PC-3 (cell line): ENCODE data around the gene SH2D3C. TPM values are rescaled to one million over a fixed set of nuclear protein-coding genes. Genes with fewer than 3 reads are reported as not detected.

Source experiments
- ATAC-seq: fragments of 200-7000 bp; cut with Tn5 transposase; 2 replicates; pipeline ENCODE4 v1.9.1; 2020; ENCODE audit warnings: mild to moderate bottlenecking, moderate library complexity
- BruUV-seq: library from RNA; stranded (reverse); fragments of 400-500 nt; replicated peaks from 2 replicates; lab custom pipeline; 2021; lab: Mats Ljungman, UMichigan
- CTCF ChIA-PET: fragments of 300-600 bp; sonication (Branson Sonifier 250); formaldehyde crosslinking; loops from one replicate; lab custom pipeline; 2022; ENCODE audit warnings: antibody characterized with exemption; lab: Charles Lee
- POLR2A ChIA-PET: fragments of 300-600 bp; sonication (Branson Sonifier 250); formaldehyde crosslinking; loops from one replicate; lab custom pipeline; 2022; ENCODE audit warnings: antibody characterized with exemption; ENCODE audit not compliant: unreplicated experiment; lab: Charles Lee
- DNase-seq: peaks from one replicate; pipeline ENCODE4 v3.0.0-alpha.2; 2015
- H2AFZ ChIP-seq: fragments of 300-600 bp; sonication (generic); 2 replicates; pipeline ENCODE4 v1.6.0; 2016; ENCODE audit warnings: antibody characterized with exemption, low read length
- H3F3A ChIP-seq: fragments of 300-600 bp; sonication (generic); one replicate; pipeline ENCODE4 v1.6.0; 2017; ENCODE audit warnings: antibody characterized with exemption, low read length, control low read depth, mild to moderate bottlenecking; ENCODE audit not compliant: unreplicated experiment
- H3K27ac ChIP-seq: fragments of 300-600 bp; sonication (generic); 2 replicates; pipeline ENCODE4 v1.5.1; 2016; ENCODE audit warnings: mild to moderate bottlenecking, low read length
- H3K27me3 ChIP-seq: fragments of 300-600 bp; sonication (generic); 2 replicates; pipeline ENCODE4 v1.6.1; 2016; ENCODE audit warnings: low read length, mixed read lengths
- H3K36me3 ChIP-seq: fragments of 300-600 bp; sonication (generic); 2 replicates; pipeline ENCODE4 v1.6.1; 2016; ENCODE audit warnings: low read depth, mixed run types, low read length, mixed read lengths
- H3K4me1 ChIP-seq: fragments of 300-600 bp; sonication (generic); 2 replicates; pipeline ENCODE4 v1.5.1; 2016; ENCODE audit warnings: low read length; ENCODE audit not compliant: insufficient read depth
- H3K4me2 ChIP-seq: fragments of 300-600 bp; sonication (generic); 2 replicates; pipeline ENCODE4 v1.6.0; 2016; ENCODE audit warnings: low read length
- H3K4me3 ChIP-seq: fragments of 300-600 bp; sonication (generic); 2 replicates; pipeline ENCODE4 v1.5.1; 2016; ENCODE audit warnings: mild to moderate bottlenecking, low read length, mixed read lengths
- H3K79me2 ChIP-seq: fragments of 300-600 bp; sonication (generic); 2 replicates; pipeline ENCODE4 v1.6.1; 2017; ENCODE audit warnings: low read length, mixed read lengths
- H3K9ac ChIP-seq: fragments of 300-600 bp; sonication (generic); 2 replicates; pipeline ENCODE4 v1.6.0; 2016; ENCODE audit warnings: mild to moderate bottlenecking, low read length
- H3K9me2 ChIP-seq: fragments of 300-600 bp; sonication (generic); replicated peaks from 2 replicates; pipeline ENCODE4 v1.6.1; 2016; ENCODE audit warnings: mixed run types, low read length, mixed read lengths
- H3K9me3 ChIP-seq: fragments of 300-600 bp; sonication (generic); 2 replicates; pipeline ENCODE4 v1.6.1; 2016; ENCODE audit warnings: low read length, mixed read lengths
- H4K20me1 ChIP-seq: fragments of 300-600 bp; sonication (generic); 2 replicates; pipeline ENCODE4 v1.6.1; 2016; ENCODE audit warnings: low read length, mixed read lengths
- CTCF ChIP-seq: fragments of 300-600 bp; sonication (generic); conservative IDR thresholded peaks from 2 replicates; pipeline ENCODE4 v1.5.1; 2017; ENCODE audit warnings: antibody characterized with exemption, low read depth, mild to moderate bottlenecking, low read length
- EZH2 ChIP-seq: fragments of 300-600 bp; sonication (generic); IDR thresholded peaks from one replicate; pipeline ENCODE4 v1.6.1; 2017; ENCODE audit warnings: antibody characterized with exemption, mild to moderate bottlenecking, low read length; ENCODE audit not compliant: unreplicated experiment
- EZH2phosphoT487 ChIP-seq: fragments of 300-600 bp; sonication (generic); IDR thresholded peaks from 2 replicates; pipeline ENCODE4 v1.6.1; 2018; ENCODE audit warnings: mild to moderate bottlenecking, antibody characterized with exemption, low read length, borderline replicate concordance
- intact Hi-C: fragments of 100-400 bp; cut with micrococcal nuclease; formaldehyde crosslinking; loops from 2 replicates; pipeline ENCODE4 v1.9.0; 2023
- total RNA-seq: library from RNA; depleted of rRNA; stranded (reverse); fragments of >200 nt; gene quantifications from 2 replicates; pipeline ENCODE4 v1.2.3, GENCODE V29; 2014

The SH2D3C gene
- total RNA-seq, 1 experiment from 2014 or later, result 0.26 TPM

DNA sequence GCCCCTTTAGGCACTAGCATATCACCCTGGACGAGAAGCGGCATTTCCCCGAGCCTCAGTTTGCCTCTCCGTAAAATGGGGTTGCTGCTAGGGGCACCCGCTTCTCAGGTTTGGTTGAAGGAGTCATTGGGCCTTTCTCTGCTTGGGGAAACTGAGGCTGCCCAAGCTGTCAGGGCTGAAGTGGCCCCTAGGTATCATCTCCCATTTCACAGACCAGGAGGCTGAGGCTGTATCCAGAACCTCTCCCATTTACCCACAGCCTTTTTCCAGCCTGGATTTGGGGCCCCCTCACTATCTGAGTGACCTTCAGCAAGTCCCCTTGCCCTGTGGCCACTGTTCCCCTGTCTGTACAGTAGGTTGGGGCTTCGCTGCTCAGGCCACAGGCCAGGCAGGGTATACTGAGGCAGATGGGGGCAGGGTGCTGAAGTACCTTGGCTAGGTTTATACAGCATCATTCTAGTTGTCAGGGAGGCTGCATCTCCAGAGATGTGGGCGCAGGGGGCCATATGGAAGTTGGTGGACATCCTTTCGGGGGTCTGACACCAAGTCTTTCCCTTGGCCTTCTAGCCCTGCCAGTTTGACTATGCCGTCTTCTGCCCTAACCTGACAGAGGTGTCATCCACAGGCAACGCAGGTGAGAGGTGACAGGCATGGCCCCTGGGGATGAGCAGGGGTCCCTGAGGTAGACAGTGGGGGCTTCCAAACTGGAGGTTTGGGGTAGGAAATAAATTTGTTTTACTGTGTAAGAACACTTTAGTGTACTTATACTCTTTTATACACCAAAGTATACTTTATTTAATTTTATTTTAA lies 32.1 kb upstream of the SH2D3C start:
- no peaks in the 10 kb centered on the region for H3K4me1 ChIP-seq
- BruUV-seq, result no TSS peak
- ATAC-seq (no peak), DNase-seq (no peak)
- H3K9me3 ChIP-seq, result no peaks in the 10 kb centered on the region
- TF ChIP-seq EZH2, result no peak
- no peak for TF ChIP-seq EZH2phosphoT487
- H3K79me2 ChIP-seq, result peaks cover 10% of the 10 kb centered on the region
- no peaks in the 10 kb centered on the region for H4K20me1 ChIP-seq
- no peak overlapping the region for H2AFZ ChIP-seq
- no peaks in the 10 kb centered on the region for H3F3A ChIP-seq
- H3K27ac ChIP-seq, result no peak overlapping the region
- H3K4me3 ChIP-seq, result no peak overlapping the region
- ChIA-PET POLR2A (no interaction called here), CTCF (no interaction called here)
- intact Hi-C loops, result no loop called here
- H3K4me2 ChIP-seq, result no peak overlapping the region
- H3K9me2 ChIP-seq, result no peaks in the 10 kb centered on the region
- no peak overlapping the region for H3K9ac ChIP-seq
- peaks cover 15% of the 10 kb centered on the region for H3K36me3 ChIP-seq
- H3K27me3 ChIP-seq, result no peaks in the 10 kb centered on the region

DNA sequence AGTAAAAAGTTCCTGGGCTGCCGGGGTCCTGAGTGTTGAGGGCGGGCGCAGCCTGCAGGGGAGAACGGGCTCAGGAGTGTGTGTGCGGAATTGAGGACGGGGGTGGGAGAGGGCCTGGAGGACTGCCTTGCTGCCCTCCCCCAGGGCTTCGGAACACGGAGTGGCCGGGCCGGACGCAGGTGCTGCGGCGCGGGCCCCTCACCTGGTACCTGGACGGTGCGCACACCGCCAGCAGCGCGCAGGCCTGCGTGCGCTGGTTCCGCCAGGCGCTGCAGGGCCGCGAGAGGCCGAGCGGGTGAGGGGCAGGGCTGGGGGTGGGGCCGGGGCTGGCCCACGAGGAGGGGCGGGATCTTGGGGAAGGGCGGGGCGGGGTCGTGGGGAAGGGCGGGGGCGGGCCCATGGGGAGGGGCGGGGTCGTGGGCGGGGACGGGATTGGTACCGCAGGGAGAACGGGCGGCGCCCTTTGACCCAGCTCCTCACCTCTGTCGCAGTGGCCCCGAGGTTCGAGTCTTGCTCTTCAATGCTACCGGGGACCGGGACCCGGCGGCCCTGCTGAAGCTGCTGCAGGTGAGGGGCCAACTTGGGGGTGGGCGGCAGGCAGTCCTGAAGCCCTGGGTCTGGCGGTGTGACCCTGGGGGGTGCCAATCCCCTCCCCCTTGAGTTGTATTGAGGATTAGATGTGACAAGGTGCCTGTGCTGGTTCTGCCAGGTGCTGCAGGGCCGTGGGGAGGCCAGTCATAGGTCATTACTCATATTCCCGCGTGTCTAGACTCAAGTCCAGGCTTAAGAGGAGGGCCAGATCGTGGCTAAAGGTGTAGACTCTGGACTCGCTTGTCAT lies 31.3 kb upstream of the SH2D3C start:
- Histone ChIP-seq H4K20me1 (no peaks in the 10 kb centered on the region), H3K4me2 (no peak overlapping the region), H3K9me3 (no peaks in the 10 kb centered on the region), H3K27me3 (no peaks in the 10 kb centered on the region), H3K4me1 (no peaks in the 10 kb centered on the region), H3K79me2 (peaks cover 18% of the 10 kb centered on the region), H3F3A (no peaks in the 10 kb centered on the region), H3K36me3 (peaks cover 16% of the 10 kb centered on the region), H3K9me2 (no peaks in the 10 kb centered on the region), H3K27ac (no peak overlapping the region), H3K4me3 (no peak overlapping the region), H2AFZ (no peak overlapping the region), H3K9ac (no peak overlapping the region)
- POLR2A ChIA-PET, result no interaction called here
- ATAC-seq, result no peak
- no peak for DNase-seq
- TF ChIP-seq EZH2phosphoT487 (no peak), EZH2 (no peak)
- BruUV-seq, result no TSS peak
- CTCF ChIA-PET, result no interaction called here
- intact Hi-C loops, result no loop called here

DNA sequence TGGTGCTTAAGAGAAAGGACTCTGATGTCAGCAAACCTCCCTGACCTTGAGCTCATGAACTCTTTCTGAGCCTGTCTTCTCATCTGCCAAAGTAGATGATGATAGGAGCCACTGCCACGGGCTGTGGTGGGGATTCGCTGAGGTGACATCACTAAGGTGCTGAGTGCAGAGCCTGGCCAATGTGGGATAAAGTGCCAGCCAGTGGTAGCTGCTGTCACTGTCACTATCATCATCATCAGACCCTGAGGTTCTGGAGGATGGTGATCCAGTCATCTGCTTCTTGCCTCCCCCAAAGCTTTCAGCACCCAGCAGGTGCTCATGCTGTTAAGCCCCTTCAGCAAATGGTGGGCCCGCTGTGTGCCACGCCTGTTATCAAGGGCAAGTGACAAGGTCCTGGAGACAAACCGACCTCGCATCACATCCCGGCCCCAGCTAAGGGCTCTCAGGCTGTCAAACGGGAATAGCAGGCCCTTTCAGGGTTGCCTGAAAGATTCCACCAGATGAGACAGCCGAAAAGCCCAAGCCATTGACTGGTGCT lies 30.6 kb upstream of the SH2D3C start:
- intact Hi-C loops, result no loop called here

More for the DNA sequence above, 30.6 kb upstream of the SH2D3C start:
- no peaks in the 10 kb centered on the region for H3K9me3 ChIP-seq
- TF ChIP-seq CTCF (no peak), EZH2 (no peak)
- H3F3A ChIP-seq, result no peaks in the 10 kb centered on the region
- H3K4me2 ChIP-seq, result no peak overlapping the region
- H3K36me3 ChIP-seq, result peaks cover 19% of the 10 kb centered on the region
- H3K9ac ChIP-seq, result no peak overlapping the region
- CTCF ChIA-PET, result no interaction called here
- ATAC-seq (no peak), DNase-seq (no peak)
- H3K27ac ChIP-seq, result no peak overlapping the region
- no peaks in the 10 kb centered on the region for H3K9me2 ChIP-seq
- no peak overlapping the region for H3K4me3 ChIP-seq
- no TSS peak for BruUV-seq
- peaks cover 6% of the 10 kb centered on the region for H3K4me1 ChIP-seq
- H3K79me2 ChIP-seq, result peaks cover 25% of the 10 kb centered on the region
- POLR2A ChIA-PET, result no interaction called here
- no peak overlapping the region for H2AFZ ChIP-seq
- no peaks in the 10 kb centered on the region for H4K20me1 ChIP-seq
- no peaks in the 10 kb centered on the region for H3K27me3 ChIP-seq
